KOPT-K1 (cell line): ENCODE data around the gene C19orf44.
"Not testable (repeated sequence)": the region's sequence is repeated elsewhere in the genome, so short reads cannot be mapped to it uniquely, and the experiment has no call there.

Experiments
- H3K27ac ChIP-seq: fragments of 200-600 bp; sonication (generic); 2 replicates; pipeline ENCODE4 v1.5.1; 2016; ENCODE audit warnings: antibody characterized with exemption, mild to moderate bottlenecking, low read depth, low read length; ENCODE audit not compliant: poor library complexity, severe bottlenecking
- H3K36me3 ChIP-seq: fragments of 200-600 bp; sonication (generic); 2 replicates; pipeline ENCODE4 v1.5.1; 2017; ENCODE audit warnings: antibody characterized with exemption, mild to moderate bottlenecking, low read length, moderate library complexity; ENCODE audit not compliant: insufficient read depth
- H3K9me3 ChIP-seq: fragments of 200-600 bp; sonication (generic); 2 replicates; pipeline ENCODE4 v1.5.1; 2017; ENCODE audit warnings: antibody characterized with exemption, low read length, mild to moderate bottlenecking; ENCODE audit not compliant: insufficient read depth, poor library complexity, severe bottlenecking

C19orf44 gene

DNA sequence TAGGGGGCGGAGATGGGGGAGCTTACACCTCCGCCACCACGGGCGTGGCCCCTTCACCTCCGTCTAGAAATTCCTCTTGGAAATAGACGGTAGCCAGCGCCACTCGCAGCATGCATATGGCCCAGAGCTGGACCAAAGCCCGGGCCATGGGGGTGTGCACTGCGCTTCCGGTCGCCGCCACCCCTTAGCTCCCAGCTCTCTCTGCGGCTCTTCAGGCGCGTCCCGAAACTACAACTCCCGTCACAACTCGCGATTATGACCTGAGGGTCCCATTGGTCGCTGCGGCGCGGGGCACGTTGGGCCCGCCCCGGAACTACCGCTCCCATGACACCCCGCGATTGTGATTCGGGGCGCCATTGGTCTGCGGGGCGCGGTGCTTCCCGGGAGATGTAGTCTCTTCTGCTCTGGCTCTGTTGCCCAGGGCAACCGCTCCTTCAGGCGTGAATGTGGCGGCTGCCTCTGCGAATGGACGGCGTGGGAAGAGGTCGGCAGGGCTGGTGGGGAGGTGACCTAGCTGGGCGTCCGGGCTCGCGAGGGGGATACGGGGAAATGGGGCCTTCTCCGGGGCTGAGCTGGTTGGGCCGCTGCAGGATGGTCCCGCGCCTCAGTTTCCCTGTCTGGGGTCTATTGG, at the start of gene C19orf44, which contains the start of gene CALR3:
TSS of gene C19orf44 (plus strand) at position 413 of the 631 bp plus-strand sequence. CDS start 4,399 bp downstream, outside the sequence.
TSS of gene CALR3 (minus strand) at position 186 of the 631 bp plus-strand sequence. CDS start at position 148, 38 bp downstream.
- Histone ChIP-seq H3K36me3 (no peaks in the 10 kb centered on the region), H3K27ac (peak within 1 kb of the TSS; percentile 58), H3K9me3 (no peaks in the 10 kb centered on the region)

DNA sequence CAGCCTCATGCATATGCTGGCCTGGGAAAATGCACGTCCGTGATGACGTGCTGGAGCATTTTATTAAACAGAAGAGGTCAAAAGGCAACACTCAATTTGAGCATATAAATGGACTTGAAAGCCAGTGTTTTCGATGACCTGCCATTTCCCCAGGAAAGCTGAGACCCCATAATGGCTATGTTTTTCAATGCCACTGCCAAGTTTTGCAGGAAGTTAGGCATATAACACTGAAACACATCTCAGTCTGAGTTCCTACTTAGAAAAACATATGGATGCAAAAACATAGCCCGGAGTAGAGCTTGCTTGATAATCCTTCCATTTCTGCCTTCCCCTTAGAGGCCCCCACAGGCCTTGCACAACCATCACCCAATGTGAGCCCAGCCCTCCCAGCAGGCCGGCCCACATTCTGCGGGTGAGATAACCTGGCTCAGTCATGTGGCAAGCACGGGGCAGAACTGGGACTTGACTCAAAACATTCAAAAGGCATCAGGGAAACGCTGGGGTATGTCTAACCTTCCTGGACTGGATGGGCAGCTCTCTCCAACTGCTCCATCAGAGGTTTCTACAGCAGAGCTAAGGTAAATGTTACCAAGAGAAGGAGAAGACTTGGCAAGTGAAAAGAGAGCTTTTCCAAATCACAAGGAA, 49.3 kb upstream of the C19orf44 start:
- peaks cover 7% of the 10 kb centered on the region; the same call in 1 of the 2 replicates for H3K36me3 ChIP-seq
- H3K9me3 ChIP-seq: no peaks in the 10 kb centered on the region
- no peak overlapping the region for H3K27ac ChIP-seq

DNA sequence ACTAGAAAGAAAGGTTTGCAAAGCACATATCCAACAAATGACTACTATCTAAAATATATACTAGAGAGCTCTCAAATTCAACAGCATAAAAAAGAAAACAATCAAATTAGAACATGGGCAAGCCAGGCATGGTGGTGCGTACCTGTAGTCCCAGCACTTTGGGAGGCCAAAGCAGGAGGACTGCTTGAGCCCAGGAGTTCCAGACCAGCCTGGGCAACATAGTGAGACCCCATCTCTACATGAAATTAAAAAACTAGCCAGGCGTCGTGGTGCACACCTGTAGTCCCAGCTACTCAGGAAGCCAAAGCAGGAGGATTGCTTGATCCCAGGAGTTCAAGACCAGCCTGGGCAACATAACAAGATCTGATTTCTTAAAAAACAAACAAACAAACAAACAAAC, 47.3 kb upstream of the C19orf44 start:
- not testable (repeated sequence) for H3K36me3 ChIP-seq, H3K27ac ChIP-seq, H3K9me3 ChIP-seq

DNA sequence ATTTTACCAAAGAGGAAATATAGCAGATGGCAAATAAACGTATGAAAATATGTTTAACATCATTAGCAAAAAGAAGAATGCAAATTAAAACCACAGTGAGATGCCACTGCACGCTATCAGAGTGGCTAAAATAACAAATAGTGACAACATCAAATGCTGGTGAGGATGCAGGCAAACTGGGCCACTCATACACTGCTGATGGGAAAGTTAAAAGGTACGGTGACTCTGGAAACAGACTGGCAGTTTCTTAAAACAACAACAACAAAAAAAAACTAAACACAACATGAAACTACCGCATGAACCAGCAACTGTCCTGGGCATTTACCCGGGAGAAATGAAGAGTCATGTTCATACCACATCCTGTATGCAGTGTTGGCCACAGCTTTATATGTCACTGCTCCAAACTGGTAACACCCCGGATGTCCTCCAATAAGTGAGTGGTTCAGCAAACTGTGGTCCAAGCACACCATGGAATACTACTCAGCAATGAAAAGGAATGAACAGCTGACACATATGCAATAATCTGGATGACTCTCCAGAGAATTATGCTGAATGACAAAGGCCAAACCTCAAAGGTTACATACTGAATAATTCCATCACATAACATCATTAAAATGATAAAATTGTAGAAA, 46.7 kb upstream of the C19orf44 start:
- H3K27ac ChIP-seq: no peak overlapping the region
- H3K9me3 ChIP-seq: no peaks in the 10 kb centered on the region
- H3K36me3 ChIP-seq: peaks cover 7% of the 10 kb centered on the region; the same call in 1 of the 2 replicates

DNA sequence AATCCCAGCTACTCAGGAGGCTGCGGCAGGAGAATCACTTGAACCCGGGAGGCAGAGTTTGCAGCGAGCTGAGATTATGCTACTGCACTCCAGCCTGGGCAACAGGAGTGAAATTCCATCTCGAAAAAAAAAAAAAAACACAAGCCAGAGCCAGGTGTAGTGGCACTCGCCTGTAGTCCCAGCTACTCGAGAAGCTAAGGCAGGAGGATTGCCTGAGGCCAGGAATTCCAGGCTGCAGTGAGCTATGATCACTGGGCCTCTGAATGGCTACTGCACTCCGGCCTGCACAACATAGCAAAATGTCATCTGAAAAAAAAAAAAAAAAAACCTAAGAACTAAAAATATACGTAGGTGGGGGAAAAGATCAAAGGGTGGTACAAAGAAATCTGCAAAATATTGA, 43.9 kb upstream of the C19orf44 start:
- Histone ChIP-seq H3K36me3 (peaks cover 7% of the 10 kb centered on the region; the same call in 1 of the 2 replicates), H3K27ac (no peak overlapping the region), H3K9me3 (no peaks in the 10 kb centered on the region)

DNA sequence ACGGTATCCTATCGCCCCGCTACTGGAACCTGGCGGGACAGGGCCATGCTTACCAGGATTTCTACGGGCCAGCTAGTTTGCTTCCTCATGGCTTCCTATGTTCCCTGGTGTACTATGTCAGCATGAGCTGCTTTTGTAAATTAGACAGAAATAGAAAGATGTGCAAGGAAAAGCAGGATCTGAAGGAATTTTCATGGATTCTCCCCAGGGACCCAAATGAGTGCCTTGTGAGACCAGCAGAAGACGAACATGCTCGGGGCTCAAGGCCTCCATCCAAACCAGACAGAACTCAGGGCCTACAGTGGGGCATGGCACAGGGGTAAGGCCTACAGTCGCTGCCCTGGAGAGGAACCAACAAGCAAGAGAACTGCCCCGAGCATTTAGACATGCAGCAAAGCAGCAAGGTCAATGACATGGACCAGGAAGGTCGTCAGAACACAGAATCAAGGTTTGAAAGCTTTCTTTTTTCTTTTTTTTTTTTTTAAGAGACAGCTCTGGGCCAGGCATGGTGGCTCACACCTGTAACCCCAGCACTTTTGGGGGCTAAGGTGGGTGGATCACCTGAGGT, 41.8 kb upstream of the C19orf44 start:
- no peaks in the 10 kb centered on the region for H3K9me3 ChIP-seq
- H3K36me3 ChIP-seq: peaks cover under 1% of the 10 kb centered on the region; the same call in 1 of the 2 replicates
- H3K27ac ChIP-seq: no peak overlapping the region

DNA sequence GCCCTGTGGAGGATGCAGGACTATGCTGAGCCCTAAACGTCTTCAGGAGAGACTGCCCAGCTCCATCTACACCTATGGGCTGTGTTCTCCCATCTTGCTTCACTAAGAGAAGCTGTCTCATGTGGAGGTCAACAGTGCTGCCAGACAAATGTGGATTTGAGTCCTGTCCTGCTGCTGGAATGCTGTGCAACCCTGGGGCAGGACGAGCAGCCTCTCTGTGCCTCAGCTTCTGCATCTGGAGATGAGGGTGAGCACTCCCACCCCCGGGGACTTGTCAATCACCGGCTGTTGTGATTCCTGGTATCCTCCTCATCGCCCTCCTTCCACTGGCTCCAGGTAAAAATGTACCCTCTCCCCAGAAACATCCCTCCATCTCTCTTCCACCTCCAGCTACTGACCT, 40.7 kb upstream of the C19orf44 start:
- no peak overlapping the region for H3K27ac ChIP-seq
- no peaks in the 10 kb centered on the region for H3K36me3 ChIP-seq
- H3K9me3 ChIP-seq: no peaks in the 10 kb centered on the region

DNA sequence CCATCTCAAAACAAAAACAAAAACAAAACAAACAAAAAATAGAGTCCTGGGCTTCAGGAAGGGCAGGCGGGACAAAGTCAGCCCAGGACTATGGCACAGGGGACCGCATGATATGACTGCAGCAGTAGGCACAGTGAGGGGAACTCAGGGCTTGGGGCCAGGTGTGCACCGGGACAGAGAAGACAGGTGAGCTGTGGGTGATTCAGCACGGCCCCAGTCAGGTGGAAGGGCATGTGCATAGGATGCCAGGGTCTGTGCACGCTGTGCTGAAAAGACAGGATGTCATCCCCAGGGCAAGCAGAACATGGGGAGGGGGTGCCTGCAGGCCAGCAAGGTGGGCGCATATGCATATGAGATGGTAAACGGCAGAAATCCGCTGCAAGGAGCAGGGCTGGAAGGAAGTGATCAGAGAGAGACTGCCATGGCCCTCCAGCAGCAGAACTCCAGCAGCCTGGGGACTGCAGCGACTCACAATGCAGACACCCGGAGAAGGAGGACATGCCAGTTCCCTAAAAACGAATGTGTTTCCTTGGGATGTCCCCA, 39.5 kb upstream of the C19orf44 start:
- Histone ChIP-seq H3K9me3 (no peaks in the 10 kb centered on the region), H3K36me3 (no peaks in the 10 kb centered on the region), H3K27ac (no peak overlapping the region)

DNA sequence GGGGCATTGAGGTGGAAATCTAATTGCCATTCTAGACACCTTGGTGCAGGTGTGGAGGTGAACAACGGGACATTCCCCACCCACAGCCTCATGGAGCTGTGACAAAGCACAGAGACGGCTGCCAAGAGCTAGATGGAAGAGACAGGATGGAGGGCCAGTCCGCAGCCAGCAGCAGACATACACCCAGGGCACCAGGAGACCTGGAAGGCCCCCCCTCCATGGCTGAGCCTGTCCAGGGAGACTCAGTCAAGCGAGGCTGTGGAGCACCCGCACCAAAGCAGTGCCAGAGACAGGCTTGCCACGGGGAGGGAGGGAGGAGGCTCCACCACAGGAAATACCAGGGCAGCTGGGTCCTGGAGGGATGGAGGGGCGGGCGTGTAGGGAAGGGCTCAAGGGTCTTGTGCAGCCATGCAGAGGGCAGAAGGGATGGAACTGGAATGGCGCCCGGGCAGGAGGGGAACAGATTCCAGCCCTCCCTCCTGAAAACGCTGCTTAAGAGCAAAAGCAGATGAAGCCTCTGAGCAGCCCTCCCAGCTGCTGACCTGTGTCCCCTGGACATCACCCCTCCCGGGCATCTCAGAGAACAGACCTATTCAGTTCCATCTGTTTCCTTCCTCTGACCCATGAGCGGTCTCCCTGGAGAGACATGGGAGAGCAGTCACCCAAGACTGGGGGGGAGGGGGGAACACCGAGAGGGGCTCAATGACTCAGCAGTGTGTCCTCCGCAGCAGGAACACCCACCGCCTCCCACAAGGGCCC, 38.8 kb upstream of the C19orf44 start:
- Histone ChIP-seq H3K27ac (no peak overlapping the region), H3K9me3 (no peaks in the 10 kb centered on the region), H3K36me3 (no peaks in the 10 kb centered on the region)

DNA sequence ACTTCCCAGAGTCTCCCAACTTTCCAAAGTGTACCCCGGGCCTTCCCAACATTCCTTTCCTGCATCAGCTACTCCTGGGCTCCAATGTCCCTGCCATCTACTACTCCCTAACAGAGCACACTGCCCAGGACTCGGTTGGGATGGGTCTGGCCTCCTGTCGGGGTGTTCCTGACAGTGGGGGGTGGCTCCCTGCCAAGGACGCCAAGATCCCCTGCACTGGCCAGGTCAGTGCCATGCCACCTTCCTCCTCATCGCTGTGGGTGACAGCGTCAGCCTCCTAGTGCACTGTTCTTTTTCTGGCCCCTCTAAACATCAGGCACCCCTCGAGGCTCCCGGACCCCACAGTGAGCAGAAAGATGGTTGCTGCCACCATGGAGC, 38.3 kb upstream of the C19orf44 start:
- no peak overlapping the region for H3K27ac ChIP-seq
- H3K36me3 ChIP-seq: no peaks in the 10 kb centered on the region
- H3K9me3 ChIP-seq: no peaks in the 10 kb centered on the region

DNA sequence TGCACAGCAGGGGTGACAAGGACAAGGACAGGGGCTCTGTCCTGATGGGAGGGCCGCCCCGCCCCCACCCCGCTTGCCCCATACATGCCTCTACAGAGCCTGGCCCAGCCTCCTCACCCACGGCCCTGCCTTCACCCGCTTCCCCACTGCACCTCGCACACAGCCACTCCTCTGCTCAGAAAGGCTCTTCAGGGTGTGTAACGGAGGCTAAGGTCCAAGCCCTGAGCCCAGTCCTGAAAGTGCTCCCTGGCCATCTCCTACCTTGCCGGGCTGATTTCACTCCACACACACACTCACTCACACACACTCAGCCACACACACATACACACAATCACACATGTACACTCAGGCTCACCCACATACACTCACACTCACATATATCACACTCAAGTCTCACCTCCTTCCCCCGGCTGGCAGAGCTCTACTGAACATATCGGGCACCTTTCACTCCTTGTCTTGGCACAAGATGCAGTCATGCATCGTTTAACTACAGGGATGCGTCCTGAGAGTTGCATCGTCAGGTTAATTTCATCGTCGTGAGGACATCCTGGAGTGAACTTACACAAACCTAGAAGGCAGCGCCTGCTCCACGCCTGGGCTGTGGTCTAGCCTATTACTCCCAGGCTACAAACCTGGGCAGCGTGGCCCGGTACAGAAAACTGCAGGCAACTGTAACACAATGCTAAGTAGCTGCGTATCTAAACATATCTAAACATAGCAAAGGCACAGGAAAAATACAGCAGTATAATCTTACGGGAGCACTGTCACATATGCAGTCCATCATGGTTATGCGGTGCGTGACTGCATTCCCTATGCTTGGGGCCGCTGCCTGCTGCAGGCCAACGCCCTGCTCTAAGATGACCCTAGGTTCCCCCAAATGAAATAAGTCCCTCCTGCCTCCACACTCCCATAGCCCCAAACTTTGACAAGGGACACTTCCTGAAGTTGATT, 37.5 kb upstream of the C19orf44 start:
- no peak overlapping the region for H3K27ac ChIP-seq

DNA sequence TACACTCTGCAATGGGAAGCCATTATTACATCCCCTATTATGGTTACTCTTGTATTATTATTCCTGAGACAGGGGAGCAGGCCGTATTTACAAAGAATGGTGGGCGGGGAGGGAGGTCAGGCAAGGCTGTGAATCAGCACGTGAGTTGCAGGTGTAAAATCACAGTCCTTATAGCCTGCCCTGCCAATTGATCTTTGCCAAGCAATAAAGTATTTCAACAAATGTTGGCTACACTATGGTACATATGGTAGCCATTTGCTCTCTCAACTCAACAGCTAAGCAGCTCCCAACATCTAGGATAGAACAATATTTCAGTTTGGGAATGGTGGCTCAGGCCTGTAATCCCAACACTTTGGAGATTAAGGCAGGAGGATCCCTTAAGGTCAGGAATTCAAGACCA, 36.5 kb upstream of the C19orf44 start:
- Histone ChIP-seq H3K9me3 (no peaks in the 10 kb centered on the region), H3K36me3 (no peaks in the 10 kb centered on the region), H3K27ac (no peak overlapping the region)

More for the DNA sequence above, 37.5 kb upstream of the C19orf44 start:
- Histone ChIP-seq H3K36me3 (no peaks in the 10 kb centered on the region), H3K9me3 (no peaks in the 10 kb centered on the region)

DNA sequence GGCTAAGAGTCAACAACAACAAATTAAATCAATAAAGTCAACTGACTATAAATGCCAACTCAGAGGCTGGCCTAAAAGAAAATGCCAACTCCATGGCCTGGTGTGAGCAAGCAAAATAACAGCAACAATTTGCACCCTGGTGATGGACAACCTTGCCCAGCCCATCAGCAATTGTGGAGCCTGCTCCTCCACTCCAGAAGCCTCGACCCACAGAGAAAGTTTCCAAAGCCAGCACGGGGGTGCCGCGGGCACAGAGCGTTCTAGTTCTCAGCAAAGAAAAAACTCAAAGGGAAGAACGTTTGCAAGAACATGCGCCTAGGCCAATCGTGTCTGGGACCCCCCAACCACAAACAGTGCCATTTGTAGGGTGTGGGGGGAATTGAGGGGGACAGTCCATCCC, 35.7 kb upstream of the C19orf44 start:
- H3K36me3 ChIP-seq: peaks cover 5% of the 10 kb centered on the region; the same call in 1 of the 2 replicates
- H3K9me3 ChIP-seq: no peaks in the 10 kb centered on the region
- no peak overlapping the region for H3K27ac ChIP-seq
